Measurements from ENCODE around the gene ABLIM3.

The ABLIM3 gene

DNA sequence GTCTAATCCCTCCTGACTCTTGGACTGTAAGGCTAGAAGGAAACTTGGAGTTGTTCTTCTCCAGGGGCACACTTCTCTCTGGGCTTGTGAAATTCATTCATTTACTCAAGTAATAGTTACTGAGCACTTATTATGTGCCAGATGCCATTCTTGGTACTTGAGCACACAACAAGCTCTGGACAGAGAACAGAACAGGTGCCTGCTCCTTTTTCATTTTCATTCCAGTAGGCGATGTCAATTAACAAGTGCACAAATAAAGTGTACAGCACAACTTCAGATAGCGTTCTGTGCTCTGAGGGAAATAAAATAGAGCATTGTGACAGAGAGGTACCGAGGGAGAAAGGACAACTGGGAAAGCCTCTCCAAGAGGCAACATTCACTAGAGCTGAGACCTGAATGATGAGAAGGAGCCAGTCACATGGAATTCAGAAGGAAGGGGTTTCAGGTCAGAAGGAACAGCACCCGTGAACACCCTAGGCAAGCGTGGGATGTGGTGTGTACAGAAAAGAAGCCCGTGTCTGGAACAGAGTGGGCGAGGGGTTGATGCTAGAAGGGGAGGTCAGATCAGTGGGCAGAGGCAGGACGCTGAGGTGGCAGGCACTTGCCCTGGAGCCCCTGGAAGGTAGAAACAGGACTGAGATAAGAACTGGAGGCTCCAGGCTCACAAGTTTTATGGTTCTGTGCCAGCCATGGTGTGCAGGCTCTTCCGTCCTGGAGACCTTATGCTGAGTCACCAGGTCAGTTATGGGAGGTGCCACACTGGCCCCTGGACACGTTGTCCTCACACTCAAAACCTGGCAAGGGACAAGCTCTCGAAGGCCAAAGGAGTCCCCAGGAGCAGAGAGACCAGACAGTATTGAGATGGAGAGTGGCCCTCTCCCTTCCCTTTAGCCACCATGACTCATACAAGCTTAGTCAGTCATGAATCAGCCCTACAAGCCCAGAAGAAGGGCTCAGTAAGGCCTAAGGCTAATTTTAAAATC is 7.2 kb upstream of the ABLIM3 start:
- DNase-seq (ENCODE audit: low read depth in 2 of 2), result no peak

DNA sequence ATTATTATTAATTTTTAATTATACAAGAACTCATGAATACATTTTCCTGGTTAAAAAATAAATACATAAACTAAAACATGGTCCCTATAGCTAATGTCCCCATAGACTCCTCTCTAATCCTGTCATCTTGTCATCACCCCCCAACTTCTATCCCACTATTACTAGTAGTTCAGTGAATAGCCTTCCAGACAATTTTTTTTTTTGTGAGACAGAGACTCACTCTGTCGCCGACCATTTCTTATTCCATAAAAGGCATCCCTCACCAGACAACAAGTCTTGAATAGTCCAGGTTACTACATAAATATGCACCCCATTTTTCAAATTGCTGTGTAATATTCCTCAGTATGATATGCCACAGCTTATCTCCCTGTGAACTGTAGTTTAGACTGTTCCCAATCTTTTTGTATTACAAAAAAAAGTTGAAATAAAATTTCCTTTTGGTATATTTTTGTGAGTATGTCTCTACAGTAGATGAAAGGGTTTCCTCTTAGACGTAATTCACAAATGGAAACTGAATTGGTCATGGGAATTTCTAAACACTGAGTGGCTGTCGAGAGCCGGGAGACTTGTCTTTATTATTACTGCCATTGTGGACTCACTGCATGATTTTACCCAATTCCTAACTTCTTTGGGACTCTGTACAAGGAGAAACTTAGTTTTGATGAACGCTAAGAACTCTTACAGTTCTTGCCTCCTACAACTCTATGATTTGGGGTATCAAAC is 6.4 kb upstream of the ABLIM3 start:
- DNase-seq (ENCODE audit: low read depth in 2 of 2), result no peak

DNA sequence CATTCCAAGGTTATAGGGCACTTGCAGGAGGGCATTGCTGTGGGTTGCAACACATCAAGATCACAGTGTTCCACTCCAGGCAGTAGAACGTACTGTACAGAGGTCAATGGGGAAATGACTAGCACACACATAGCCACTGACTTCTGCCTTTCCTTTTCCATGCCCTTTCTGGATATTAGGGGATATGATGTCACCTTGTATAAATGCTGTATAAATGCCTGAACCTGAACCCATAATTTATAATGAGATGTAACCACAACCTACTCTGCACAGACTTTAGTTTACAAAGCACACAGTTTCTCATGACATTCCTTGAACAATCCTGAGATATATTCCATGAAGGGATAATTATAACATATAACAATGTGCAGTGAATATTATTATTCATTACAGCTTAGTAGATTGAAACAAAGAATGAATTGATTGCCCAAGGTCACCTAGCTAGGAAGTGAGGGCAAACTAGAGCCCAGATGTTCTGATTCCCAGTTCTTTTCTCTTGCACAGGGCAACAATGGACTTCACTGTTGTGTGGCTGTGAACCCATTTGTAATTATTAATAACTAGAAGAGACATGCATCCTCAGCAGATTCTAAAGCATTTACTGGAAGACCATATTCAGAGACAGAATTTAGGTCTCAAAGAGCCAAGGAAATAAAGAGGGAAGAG is 5.6 kb upstream of the ABLIM3 start:
- no peak for DNase-seq (ENCODE audit: low read depth in 2 of 2)

DNA sequence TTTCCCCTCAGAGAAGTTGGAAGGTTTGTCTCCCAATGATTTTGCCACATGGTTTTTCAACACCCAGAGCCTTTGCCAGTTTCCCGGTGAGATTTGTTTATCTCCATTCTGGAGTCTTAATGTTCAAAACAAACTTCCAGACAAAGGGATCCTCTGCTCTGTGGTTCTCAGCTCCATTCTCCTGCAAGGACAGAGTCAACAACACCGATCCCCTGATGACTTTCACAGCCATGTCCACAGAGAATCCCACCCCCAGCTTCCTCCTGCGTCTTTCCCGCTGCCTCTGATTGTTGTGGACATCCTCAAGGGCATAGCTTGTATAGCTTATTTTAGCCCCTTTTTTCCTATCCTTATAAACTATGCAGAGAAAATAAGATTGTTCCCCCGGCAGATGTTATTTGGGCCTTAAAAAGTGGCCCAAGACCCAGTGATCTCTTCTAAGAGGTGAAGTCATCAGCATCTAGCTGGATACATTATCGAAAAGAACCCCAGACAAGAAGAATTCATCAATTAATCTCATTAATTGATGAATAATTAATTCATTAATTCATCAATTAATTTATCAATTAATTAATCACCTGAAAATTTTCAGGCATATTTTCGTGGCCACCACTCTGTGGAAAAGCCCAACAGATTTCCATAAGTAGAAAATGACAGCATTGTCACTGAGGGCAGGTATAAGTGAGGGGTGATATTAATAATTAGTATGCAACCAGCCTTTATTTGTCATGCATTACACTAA is 2.9 kb upstream of the ABLIM3 start:
- DNase-seq (ENCODE audit: low read depth in 2 of 2), result no peak

DNA sequence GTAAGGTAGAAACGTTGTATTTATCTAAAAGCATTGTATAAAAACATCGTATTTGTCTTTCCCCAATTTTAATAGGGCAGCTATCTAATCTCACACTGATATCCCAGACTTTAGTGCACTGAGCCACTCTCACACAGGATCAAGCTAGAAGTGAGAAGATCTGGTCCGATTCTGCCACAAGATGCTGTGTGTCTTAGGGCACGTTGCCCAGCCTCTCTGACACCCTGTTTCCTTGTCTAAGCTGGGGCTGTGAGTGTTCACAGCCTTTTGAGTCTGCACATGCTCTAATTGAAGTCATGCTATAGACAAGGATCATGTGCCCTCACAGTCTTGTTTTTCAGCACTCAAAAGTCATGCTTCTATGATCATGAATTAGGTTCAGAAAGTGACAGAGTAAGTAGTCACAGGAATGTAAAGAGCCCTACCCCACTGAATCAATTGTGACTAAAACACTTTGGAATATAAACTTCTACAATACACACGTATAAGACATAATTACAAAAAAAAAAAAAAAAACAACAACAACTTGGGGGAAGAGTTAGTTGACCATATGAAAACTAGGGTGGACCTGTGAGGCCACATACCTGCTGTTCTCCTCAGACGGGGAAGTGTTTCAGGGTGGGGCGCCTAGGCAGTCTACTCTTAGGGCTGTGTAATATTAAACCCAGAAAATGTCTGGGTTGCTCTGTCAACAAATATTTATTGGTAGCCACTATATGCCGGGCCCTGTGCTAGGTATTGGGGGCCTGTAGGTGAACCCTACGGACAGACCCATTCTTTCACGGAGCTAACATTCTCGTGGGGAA is 893 bp upstream of the ABLIM3 start:
- no peak for DNase-seq (ENCODE audit: low read depth in 2 of 2)

DNA sequence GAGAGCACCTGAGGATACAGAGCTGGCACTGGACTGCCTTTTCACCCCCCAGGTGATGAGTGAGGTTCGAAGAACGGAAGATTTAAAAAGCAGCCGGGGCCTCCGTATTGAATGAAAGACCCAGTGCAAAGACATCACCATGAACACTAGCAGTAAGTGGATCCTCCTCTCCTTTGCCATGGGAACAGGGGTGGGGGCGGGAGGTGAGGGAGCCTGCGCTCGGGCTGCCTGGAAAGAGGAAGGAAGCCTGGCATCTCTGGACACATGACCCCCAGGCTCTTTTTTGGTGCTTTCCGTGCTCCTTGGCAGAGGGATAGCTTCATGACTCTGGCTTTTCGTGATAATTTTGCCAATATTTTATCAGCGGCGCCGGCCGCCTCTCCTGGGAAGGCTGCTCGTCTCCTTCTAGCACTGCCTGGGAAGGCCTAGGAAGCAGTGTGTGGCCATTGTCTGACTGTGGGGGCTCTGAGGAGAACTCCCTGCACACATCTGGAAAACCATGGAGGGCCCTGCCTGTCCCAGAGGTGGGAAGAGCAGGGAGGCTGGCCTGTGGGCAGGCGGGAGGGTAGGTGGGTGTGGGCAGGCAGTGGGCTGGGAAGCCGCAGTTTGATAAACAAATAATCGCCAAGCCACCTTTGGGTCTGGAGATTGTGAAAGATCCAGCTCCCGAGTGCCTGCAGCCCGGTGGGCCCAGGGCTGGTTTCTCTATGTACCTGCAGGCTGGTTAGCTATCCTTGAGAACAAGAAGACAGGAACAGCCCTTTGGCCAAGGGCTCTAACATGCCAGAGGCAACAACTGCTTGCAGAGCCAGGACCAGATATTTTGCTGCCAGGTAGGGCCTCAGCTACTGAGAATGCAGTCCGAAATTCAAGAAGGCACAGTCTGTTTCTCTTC is 911 bp downstream of the ABLIM3 start:
- DNase-seq (ENCODE audit: low read depth in 2 of 2), result no peak

DNA sequence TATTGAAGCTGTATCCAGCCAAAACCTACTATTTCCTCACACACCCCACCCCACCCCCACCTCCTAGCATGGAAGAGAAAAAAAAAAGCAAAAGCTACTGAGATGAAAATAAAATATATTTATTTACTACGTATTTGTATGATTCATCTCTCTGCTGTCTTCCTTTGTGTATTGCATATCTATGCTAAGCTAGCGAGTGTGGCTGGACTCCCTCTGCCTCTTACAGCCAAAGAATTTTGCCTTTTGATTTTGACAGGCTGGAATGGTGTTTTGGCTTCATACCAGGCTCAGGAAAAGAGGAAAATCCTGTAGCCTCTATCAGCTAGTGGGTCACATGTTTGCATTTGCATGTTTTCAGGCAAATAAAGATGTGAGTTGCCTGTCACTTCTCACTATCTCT is 2.2 kb downstream of the ABLIM3 start:
- DNase-seq (ENCODE audit: low read depth in 2 of 2), result no peak

DNA sequence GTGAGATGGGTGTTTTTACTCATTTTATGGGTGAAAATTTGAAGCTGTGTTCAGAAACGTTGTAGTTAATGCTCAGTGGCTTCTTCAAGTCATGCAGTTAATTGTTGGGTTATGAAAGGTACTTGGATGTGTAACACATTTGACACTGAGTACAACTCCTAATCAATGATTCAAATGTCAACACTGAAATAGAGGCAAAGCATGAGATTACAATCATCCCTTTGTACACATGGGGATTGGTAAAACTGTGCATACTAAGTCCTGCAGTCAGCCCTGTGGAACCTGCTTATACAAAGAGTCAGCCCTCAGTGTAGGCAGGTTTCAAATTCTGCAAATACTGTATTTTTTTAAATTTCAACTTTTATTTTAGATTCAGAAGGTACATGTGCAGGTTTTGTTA is 3.3 kb downstream of the ABLIM3 start:
- no peak for DNase-seq (ENCODE audit: low read depth in 2 of 2)

DNA sequence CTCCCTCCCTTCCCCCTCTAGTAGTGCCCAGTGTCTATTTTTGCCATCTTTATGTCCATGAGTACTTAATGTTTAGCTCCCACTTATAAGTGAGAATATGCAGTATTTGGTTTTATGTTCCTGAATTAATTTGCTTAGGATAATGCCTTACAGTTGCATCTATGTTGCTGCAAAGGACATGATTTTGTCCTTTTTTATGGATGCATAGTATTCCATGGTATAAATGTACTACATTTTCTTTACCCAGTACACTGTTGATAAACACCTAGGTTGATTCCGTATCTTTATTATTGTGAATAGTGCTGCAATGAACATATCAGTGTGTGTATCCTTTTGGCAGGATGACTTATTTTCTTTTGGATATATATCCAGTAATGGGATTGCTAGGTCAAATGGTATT is 3.8 kb downstream of the ABLIM3 start:
- DNase-seq (ENCODE audit: low read depth in 2 of 2), result no peak

DNA sequence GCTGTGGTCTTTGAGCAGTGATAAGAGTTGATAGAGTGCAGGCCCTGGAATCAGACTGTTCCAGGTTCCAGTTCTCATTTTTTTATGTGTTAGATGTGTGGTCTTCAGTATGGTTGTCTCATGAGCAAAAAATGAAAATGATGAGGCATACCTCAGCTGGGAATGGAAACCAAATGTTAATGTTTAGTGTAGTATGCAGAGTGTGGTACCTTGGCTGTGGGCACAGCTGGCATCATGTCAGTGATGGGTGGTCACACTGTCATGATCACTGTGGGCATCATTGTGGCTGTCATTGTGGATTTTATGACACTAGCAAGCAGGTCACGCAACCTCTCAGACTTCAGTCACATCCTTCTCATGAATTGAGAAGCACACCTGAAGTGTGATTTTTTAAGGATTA is 6.4 kb downstream of the ABLIM3 start:
- DNase-seq (ENCODE audit: low read depth in 2 of 2), result no peak

DNA sequence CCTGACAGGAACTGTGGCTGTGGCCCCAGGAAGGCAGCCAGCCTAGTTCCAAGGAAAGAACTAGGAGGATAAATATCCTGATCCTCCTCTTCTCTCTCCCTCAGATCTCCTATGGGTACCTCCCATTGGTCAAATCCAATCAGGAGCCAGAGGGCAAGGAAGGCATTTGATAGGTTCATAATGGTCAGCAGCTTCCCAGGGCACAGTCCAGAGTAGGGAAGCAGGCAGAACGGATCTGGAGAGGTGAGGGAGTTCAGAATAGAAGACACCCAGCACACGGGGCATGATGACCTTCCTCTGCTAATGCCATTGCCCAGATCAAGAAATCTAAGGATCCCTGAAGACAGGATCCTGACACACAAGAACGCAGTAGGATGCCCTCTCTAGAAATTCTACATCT is 8.6 kb downstream of the ABLIM3 start:
- no peak for DNase-seq (ENCODE audit: low read depth in 2 of 2)

DNA sequence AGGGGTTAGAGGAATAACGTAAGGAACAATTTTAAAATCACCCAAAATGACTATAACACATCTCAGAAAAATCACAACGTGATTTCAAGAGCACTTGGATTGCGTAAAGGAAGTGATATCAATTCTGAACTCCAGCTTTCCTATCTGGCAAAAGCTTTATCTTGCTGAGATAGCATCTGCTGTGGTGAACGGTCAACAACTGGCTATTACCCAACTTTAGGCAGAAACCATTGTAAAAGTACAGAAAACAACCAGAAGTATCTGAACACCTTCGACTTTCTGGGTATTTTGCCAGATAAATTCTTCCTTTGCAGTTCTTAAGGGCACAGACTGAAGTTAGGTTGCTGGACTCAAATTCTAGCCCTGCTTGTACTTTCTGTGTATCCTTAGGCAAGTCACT is 9.2 kb downstream of the ABLIM3 start:
- no peak for DNase-seq (ENCODE audit: low read depth in 2 of 2)

DNA sequence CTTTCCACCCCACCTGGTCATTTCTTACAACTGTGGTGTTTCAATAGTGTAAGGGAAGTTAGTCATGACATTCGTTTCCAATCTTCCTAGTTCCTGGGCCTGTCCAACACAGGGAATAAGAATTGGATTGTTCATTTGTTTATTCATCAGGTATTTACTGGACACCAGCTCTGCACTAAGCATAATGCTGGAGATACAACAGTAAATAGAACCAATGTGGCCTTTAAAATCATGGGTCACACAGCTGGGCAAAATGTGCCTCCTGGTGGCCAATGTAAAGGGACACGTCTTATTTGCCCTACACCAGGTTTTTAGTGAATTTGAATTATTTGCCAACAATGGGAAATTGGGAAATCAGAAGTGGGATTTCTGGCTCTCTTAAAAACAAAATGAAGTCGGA is 10.4 kb downstream of the ABLIM3 start:
- no peak for DNase-seq (ENCODE audit: low read depth in 2 of 2)

DNA sequence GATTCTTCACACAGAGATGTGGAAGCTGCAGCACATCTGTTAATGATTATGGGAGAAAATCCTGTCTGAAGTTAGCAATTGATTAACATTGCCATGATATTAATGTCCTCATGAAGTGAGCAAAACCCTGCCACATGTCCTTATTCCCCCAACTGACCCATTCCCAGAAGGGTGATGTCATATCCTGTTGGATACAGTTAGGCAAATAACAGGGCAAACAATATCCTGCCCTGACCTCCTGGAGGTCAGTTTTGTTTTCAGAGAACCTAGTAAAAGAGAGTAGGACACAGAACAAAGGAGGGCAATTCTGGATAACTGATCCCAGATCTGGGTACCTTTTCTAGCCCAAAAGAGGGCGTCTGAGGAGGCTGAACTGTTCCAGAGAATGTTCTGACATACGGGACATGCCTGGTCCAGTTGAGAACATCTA is 11.0 kb downstream of the ABLIM3 start:
- no peak for DNase-seq (ENCODE audit: low read depth in 2 of 2)

DNA sequence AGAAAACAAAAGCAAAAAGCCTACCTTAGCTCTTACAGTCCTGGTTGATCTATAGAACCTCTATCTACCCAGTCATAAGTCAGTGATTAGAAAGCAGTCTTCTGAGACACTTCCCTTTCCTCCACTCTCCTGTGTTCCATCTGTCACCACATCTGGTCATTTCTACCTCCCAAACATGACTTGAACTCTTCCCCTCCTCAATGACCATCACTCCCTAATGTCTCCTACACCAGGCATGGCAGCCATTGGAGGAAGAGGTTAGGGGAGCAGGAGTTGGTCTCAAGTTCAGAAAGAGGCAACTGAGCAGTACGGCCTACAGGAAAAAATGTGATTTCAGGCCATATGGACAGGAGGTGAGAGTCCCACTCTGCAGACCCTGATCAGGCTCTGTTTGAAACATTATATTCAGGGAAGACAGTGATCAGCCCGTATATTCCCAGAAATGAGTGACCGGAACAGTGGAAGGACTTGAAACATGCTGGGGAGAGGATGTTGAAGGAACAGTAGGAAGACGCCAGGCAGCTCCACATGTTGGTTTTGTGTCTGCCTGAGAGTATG is 12.0 kb downstream of the ABLIM3 start:
- no peak for DNase-seq (ENCODE audit: low read depth in 2 of 2)

DNA sequence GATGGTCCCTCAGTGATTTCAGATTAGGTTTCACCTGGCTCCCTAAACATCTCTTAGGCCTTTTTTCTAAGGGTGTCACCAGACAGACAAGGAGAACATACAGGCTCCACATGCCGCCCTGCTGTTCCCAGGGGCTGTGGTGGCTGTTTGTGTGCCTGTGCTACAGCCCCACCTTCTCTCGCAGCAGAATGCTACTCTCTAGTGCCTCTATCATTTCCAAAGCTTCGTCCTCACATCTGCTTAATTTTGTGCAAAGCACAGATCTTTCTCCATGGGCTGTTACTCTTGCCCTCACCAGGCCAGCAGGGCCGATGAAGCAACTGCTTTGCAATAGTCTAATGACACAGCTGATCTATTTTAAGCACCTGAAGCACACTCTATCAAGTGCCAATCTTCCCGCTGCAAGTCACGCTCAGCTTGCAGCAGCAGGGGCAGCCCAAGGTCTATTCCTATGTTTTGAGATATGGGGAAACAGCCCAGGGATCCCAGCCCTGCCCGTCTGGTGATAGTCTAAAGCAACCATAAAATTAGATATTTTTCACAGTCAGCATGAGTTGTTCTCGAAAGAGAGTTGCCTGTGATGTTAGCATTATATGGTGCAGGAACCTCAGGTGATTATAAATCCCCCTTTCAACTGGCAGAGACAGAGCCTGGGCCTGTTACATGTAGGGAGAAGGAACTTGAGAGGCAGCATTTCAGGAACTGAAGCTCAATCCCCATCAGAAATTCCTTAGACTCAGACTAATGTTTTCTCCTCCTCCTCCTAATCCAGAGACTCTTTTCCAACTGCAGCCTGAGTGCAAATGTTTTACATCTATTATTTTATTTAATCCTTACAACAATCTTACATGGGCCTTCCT is 12.7 kb downstream of the ABLIM3 start:
- no peak for DNase-seq (ENCODE audit: low read depth in 2 of 2)

DNA sequence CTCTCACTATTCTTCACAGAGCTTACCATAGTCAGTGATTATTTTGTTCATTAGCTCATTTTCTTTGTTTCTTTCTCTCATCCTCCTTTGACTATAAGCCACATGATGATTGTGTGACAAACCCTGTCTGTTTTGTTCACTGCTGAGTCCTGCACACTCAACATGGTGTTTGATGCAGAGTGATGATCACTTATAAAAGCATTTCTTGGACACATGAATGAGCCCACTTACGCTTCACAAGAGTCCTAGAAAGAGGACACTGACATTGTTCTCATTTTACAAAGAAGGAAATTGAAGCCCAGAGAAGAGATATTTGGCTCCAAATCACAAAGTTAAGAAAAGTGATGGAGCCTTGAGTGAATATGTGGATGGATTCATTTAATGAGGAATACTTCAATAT is 13.4 kb downstream of the ABLIM3 start:
- no peak for DNase-seq (ENCODE audit: low read depth in 2 of 2)

DNA sequence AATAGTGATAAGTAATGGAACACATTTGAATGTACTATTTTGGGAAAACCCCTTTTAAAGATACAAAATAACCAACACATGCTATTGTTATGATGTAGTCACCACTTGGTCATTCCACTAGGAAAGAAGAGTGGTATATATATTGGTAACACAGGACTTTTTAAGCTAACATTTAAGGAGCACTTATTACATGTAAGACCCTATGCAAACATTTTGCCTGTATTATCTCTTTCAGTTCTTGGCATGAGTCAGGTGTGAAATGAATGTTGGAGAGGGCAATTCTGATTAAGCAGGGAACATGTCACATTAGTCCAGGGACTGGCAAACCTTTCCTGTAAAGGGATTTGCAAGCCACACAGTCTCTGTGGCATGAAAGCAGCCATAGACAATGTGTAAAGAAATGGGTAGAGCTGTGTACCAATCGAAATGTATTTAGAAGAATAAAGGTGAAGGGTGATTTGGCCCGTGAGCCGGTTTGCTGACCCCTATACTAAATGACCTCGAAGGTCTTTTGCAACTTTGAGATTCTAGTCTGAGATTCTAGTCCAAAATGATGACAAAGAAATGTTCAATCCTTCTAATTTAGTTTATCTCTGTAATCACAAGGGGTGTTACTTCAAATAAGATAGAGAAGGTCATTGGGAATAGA is 15.3 kb downstream of the ABLIM3 start:
- no peak for DNase-seq (ENCODE audit: low read depth in 2 of 2)
